ENCODE data around the gene DDX21. TPM values are rescaled to one million over a fixed set of nuclear protein-coding genes. Genes with fewer than 3 reads are reported as not detected.

The DDX21 gene
- total and polyA plus RNA-seq, 9 of the 15 experiments (the other 6 are each of a cell fraction or from before 2014, with no cell fraction given), result 143 to 365 (median 281) TPM

GRCh38 chr10:68955832-68956532 is at the start of gene DDX21 (continued):
- TF ChIP-seq CTBP1 (IDR thresholded peaks at IDR 0.05; ENCODE audit: borderline replicate concordance) (0 out of 2 replicates have a peak, but pooled peaks have one; percentile 41), TARDBP (IDR thresholded peaks at IDR 0.05) (peak; percentile 47; the same call in 1 of the 2 replicates), RBM15 (IDR thresholded peaks at IDR 0.05; ENCODE audit: insufficient read depth, low read length) (no peak), HDAC6 (IDR thresholded peaks at IDR 0.05; ENCODE audit: low read depth, low read length) (no peak), CBFA2T2 (conservative IDR thresholded peaks at IDR 0.05) (no peak), TAF15 (IDR thresholded peaks at IDR 0.05; ENCODE audit: low read depth, low read length) (no peak), DDX20 (tag; IDR thresholded peaks at IDR 0.05; ENCODE audit: low read depth) (0 out of 2 replicates have a peak, but pooled peaks have one; percentile 42), MCM5 (IDR thresholded peaks at IDR 0.05; ENCODE audit: low read depth) (no peak), ZBTB49 (CRISPR knock-in tag; IDR thresholded peaks at IDR 0.05; ENCODE audit: borderline replicate concordance) (no peak), ZNF584 (CRISPR knock-in tag; IDR thresholded peaks at IDR 0.05; ENCODE audit: low read depth) (no peak), HLTF (IDR thresholded peaks at IDR 0.05) (no peak), ESRRB (CRISPR knock-in tag; IDR thresholded peaks at IDR 0.05; ENCODE audit: borderline replicate concordance) (no peak), ELK1 (CRISPR knock-in tag; IDR thresholded peaks at IDR 0.05) (no peak), VEZF1 (CRISPR knock-in tag; IDR thresholded peaks at IDR 0.05) (peak; percentile 60; the same call in 1 of the 2 replicates), SMAD2 (IDR thresholded peaks at IDR 0.05; ENCODE audit: low read depth, low read length) (no peak), LEF1 (IDR thresholded peaks at IDR 0.05) (no peak; the same call in 1 of the 2 replicates), HOXB6 (CRISPR knock-in tag; IDR thresholded peaks at IDR 0.05; ENCODE audit: borderline replicate concordance) (no peak), NEUROD1 (IDR thresholded peaks at IDR 0.05; ENCODE audit: borderline replicate concordance, low read depth, low read length, partially characterized antibody) (peak; percentile 60), ZNF79 (CRISPR knock-in tag; IDR thresholded peaks at IDR 0.05; ENCODE audit: low read depth) (no peak), ZNF398 (CRISPR knock-in tag; IDR thresholded peaks at IDR 0.05) (no peak)

All from K562 (cell line).